Skin of body (tissue), 2 donors: ENCODE results near the gene ANO1. TPM values are rescaled to one million over a fixed set of nuclear protein-coding genes. Genes with fewer than 3 reads are reported as not detected.
A peak's percentile ranks its signal among the peaks of the same experiment; 100 is the strongest.
"Not testable (repeated sequence)": the region's sequence is repeated elsewhere in the genome, so short reads cannot be mapped to it uniquely, and the experiment has no call there.

Experiments
- DNase-seq: peaks from one replicate; lab custom pipeline; 2025; lab: John Stamatoyannopoulos, UW
- total RNA-seq: library from RNA; depleted of rRNA; stranded (reverse); fragments of >200 nt; gene quantifications from one replicate; pipeline ENCODE4 v1.2.3, GENCODE V29; 2014

ANO1 gene
- total RNA-seq, 1 donor from 2014 or later, result 6.8 TPM

- DNase-seq, result no peak
Observed at GRCh38 chr11:70205766-70206165, 127.6 kb downstream of the ANO1 start.

DNA sequence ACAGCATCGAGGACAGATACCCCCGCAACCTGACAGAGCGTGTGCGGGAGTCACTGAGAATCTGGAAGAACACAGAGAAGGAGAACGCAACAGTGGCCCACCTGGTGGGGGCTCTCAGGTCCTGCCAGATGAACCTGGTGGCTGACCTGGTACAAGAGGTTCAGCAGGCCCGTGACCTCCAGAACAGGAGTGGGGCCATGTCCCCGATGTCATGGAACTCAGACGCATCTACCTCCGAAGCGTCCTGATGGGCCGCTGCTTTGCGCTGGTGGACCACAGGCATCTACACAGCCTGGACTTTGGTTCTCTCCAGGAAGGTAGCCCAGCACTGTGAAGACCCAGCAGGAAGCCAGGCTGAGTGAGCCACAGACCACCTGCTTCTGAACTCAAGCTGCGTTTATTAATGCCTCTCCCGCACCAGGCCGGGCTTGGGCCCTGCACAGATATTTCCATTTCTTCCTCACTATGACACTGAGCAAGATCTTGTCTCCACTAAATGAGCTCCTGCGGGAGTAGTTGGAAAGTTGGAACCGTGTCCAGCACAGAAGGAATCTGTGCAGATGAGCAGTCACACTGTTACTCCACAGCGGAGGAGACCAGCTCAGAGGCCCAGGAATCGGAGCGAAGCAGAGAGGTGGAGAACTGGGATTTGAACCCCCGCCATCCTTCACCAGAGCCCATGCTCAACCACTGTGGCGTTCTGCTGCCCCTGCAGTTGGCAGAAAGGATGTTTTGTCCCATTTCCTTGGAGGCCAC lies 128.3 kb downstream of the ANO1 start:
- DNase-seq, result no peak

- DNase-seq, result no peak
Observed at GRCh38 chr11:70206982-70207376, 128.9 kb downstream of the ANO1 start.

DNA sequence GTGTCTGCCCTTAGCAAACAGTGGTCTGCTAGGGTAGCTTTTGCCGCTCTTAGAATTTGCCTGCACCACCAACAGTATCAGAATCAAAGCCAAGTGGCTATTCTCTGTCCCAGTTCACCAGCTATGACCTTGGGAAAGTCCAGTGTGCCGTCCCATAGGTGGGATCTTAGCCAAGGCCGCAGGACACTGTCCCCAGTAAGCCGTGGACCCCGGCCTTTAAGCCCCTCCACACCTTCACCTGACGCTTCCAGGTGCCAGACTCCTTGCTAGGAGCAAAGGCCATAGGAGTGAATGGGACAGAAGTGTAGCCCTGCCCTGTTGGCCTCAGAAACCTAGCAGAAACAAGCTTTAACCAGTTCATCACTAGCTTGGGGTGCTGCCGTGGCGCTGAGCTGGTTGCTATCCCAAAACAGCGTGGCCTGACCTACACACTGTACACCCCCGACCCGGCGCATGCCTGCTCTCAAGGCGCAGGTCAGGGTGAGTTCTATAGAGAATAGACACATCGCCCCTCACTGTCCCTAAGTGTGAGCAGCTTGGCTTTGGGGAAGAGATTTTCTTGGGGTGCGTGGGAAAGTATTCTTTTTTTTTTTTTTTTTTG lies 129.5 kb downstream of the ANO1 start:
- no peak for DNase-seq

GRCh38 chr11:70209391-70209912 lies 131.3 kb downstream of the ANO1 start:
- no peak for DNase-seq

GRCh38 chr11:70210051-70210501 lies 132.0 kb downstream of the ANO1 start:
- no peak for DNase-seq

- peak; percentile 14 for DNase-seq
Observed at GRCh38 chr11:70210530-70210929, 132.4 kb downstream of the ANO1 start.

DNA sequence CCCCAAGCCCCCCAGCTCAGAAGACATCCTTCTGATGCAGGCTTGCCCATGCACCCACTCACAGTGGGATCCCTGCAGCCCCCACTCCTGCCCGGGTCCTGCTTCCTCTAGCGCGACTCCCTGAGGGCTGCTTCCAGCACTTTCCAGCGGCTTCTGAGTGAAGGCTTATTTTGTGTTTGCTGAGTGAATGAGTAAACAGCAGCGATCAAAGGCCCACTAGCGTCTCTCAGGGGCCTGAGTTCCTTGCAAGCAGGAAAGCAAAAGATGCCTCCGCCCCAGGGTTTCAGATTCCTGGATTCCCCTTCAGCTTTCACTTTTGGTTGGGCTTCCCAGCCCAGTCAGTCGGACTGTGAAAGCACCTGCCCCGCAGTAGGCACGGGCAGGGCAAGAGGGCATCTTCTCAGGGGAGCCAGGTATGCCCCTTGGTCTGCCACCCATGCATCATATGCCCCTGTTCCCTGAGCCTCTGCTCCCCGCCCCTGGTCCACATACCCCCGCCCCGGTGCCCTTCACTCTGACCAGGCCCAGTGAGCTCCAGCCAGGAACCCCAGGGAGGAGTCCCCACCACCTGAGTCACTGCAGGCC lies 134.2 kb downstream of the ANO1 start:
- DNase-seq, result no peak

GRCh38 chr11:70217388-70217787 lies 139.3 kb downstream of the ANO1 start:
- not testable (repeated sequence) for DNase-seq

DNA sequence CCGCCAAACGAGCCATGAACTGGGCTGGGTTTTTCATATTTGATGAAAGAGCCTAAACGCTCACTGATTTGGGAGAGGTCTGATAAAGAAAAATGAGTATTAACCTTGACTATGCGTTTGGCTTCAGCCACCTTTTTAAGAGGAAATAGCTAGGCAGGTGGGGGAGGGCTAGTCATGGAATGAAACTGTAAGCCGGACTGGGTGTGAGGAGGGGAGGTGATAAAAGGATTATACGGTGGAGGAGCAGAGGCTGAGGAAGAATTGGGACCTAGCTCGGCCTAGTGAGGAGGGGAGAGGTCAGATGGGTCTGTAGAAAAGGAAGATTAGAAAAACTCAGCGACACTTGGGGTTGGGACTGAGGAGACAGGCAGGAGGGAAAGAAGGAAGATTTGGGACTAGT lies 140.0 kb downstream of the ANO1 start:
- not testable (repeated sequence) for DNase-seq

DNA sequence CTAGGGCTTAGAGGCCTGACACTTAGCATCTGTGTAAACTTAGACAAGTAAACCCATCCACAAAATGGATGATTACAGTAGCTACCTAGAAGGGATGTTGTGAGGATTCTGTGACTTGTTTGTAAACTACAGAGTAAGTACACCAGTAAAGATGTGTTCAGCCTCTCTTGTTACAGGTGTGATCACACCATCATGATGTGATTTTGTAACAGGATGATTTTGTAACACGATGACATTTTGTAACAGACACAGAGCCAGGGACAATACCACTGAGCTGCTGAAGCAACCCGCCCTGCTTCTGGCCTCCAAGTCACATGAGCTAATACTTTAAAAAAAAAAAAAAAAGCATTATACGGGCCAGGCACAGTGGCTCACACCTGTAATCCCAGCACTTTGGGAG lies 142.0 kb downstream of the ANO1 start:
- no peak for DNase-seq

GRCh38 chr11:70220920-70221319 lies 142.8 kb downstream of the ANO1 start:
- no peak for DNase-seq

DNA sequence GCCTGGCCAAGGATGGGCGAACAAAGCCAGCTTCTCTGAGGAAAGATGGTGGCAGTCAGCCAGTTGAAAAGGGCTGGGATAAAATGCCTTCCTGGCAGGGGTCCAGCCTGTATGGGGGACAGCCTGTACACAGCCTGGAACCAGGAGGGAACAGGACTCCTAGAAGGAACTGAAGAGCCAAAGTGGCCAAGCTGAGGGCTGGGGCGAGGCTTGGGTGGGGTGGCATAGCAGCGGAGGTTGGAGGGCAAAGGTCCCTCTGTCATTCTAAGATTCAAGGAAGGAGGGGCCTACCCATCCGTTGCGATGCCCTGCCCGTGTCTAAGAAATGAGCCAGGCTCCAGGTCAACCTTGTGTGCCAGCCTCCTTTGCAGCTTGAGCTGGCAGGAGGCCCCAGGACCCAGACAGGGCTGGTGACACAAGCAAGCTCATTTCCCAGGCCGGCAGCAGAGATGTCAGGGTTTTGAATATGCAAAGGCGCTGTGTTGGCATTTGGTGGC lies 147.6 kb downstream of the ANO1 start:
- no peak for DNase-seq

GRCh38 chr11:70226183-70226582 lies 148.1 kb downstream of the ANO1 start:
- DNase-seq, result no peak

DNA sequence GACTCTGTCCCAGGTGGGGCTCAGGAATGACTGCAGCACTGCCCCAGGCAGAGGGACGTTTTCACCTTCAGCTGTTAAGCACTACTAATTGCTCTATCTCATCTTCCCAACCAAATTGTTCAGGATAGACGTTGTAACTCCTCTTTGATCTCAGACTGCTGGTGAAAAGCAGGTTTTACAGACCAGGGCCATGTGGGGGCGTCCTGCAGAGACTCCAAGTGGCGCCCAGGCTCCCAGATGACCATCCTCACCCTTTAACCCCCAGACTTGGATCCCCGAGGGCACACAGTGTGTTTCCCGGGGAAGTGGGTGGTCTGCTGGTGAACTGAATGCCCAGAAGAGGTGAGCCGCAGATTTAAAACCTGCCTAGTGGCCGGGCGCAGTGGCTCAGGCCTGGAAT lies 148.8 kb downstream of the ANO1 start:
- DNase-seq, result no peak

DNA sequence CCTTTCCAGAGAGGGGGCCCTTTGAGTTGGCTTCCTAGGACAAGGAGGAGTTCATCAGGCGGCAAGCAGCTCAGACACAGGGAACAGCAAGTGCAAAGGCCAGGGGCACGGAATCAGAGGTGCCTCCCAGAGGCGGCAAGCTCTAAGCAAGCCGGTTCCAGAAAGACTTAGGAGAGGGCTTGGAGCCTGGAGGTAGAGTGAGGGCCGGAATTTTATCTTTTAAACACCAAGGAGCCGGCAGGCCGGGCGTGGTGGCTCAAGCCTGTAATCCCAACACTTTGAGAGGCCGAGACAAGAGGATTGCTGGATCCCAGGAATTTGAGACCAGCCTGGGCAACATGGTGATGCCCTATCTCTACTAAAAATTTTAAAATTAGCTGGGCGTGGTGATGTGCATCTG lies 151.6 kb downstream of the ANO1 start:
- DNase-seq, result no peak

- DNase-seq, result no peak
Observed at GRCh38 chr11:70230151-70230839, 152.2 kb downstream of the ANO1 start.

DNA sequence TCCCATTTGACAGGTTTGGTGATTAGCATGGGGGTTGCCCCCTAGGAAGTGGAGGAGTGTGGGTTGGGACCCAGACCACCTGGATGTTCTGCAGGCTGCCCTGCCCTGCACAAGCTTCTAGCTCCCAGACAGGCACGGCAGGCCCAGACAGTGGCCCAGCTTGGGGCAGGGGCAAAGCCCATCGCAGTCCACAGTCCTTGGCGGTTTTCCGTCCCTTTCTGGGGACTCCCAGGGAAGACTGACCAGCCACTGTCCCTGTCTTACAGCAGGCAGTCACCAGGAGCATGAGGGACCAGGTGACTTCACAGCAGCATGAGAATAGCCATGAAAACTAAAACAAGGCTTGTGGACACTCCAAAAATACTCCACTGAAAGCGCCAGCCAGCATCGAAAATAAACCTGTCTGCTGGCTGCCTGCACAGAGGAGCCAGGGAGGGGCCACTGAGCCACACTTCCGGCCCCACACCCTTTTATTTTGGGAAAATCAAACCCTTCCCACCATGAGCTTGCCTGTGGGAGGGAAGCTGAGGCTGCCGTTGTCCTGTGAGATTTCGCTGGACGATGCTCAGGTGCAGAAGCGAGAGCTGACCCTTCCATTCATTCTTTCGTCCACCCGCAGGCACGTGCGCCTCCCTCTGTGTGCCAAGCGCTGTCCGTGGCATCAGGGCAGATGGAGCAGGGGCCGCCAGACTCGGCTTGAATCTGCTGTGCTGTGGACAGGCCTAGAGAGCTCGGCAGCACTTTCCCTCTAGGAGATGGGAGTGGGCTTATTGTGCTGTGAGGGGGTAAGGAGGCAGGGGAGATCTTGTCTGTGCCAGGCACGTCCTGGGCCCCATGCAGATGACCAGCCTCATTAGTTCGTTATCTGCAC lies 153.0 kb downstream of the ANO1 start:
- no peak for DNase-seq

DNA sequence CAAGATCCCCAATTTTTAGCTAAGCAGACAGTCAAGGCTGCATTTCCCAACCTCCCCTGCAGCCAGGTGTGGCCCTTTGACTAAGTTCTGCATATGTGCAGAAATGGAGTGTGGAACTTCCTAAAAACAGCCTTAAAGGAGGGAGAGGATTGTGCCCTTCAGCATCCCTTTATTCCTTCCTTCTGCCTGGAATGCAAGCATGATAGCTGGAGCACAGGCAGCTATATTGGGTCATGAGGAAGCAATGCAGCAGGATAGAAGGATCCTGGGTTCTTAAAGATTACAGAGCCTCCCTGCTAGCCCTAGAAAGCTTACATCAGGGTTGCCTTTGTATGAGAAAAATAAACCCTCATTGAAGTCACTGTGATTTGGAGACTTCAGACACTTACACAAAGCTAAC lies 154.9 kb downstream of the ANO1 start:
- no peak for DNase-seq

GRCh38 chr11:70233511-70233934 lies 155.4 kb downstream of the ANO1 start:
- DNase-seq, result no peak

GRCh38 chr11:70233962-70234361 lies 155.8 kb downstream of the ANO1 start:
- no peak for DNase-seq
